ENCODE data around the gene SRPRB.

Gene SRPRB

DNA sequence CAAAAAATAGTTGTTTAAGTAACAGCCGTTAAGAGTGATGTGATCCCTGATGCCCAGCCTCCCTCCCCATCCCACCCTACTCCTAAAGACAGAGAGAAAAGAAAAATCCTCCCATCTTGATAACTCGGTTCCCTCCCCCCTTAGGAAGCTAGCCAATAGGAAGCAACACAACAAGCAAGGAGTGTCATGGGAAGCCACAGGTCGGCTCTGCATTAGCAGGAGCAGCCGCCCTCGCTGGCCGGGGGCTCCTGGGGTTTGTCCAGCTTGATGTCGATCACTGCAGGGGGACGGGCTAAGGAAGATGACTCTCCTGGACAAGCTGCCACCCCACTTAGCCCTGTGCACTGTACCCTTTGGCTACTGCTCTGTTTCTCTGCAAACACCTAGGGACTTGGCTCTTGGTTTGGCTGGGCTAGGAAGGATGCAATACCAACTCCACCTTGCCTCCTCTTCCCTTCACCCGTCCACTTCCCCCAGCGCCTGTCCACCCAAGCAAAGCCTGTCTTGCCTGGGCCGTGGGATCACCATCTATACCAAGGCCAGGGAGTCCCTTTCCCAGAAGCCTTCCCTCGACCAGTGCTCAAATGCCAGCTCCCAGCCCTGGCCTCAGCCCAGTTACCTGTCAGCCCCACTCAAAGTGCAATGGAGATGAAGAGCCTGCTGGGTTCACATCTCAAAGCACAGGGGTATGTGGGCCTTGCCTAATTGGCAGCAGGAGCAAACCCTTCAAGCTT lies 23.1 kb downstream of the SRPRB start:
- Histone ChIP-seq H3K23ac (ENCODE audit: low read depth, low read length, poor library complexity) (no peak overlapping the region), H3K79me1 (ENCODE audit: low read depth, low read length) (no peaks in the 10 kb centered on the region), H4K8ac (ENCODE audit: low read depth, low read length) (no peak overlapping the region), H2AK5ac (ENCODE audit: low read depth, low read length) (no peak overlapping the region), H3K4me2 (ENCODE audit: insufficient read depth, low read length, poor library complexity, severe bottlenecking) (no peak overlapping the region), H4K91ac (ENCODE audit: low read depth, low read length, poor library complexity) (no peak overlapping the region), H3K14ac (ENCODE audit: low read length) (no peak overlapping the region), H2BK120ac (ENCODE audit: low read depth, low read length) (no peak overlapping the region), H3K4me3 (ENCODE audit: low read length in 2 of 2) (no peak overlapping the region), H3K18ac (ENCODE audit: low read length) (no peak overlapping the region), H3K36me3 (replicated peaks in 1 of 2; ENCODE audit: control insufficient read depth in 2 of 2, insufficient read depth in 2 of 2, low read length in 2 of 2) (peaks cover 6 to 14% of the 10 kb centered on the region in 2 donors), H2BK5ac (ENCODE audit: low read length) (no peak overlapping the region), H3K4ac (ENCODE audit: low read length) (no peak overlapping the region), H3K27ac (replicated peaks; ENCODE audit: low read length) (no peak overlapping the region), H3K4me1 (ENCODE audit: control insufficient read depth in 2 of 2, insufficient read depth in 1 of 2, low read depth in 1 of 2, low read length in 2 of 2) (no peaks in the 10 kb centered on the region), H2BK15ac (ENCODE audit: low read length) (no peak overlapping the region), H2AFZ (ENCODE audit: low read length) (no peak overlapping the region), H3K9ac (ENCODE audit: low read depth, low read length, poor library complexity) (no peak overlapping the region), H3K27me3 (ENCODE audit: control insufficient read depth in 3 of 3, insufficient read depth in 3 of 3, low read depth in 1 of 3, low read length in 3 of 3) (peaks cover 0 to 15% (median 0%) of the 10 kb centered on the region in 3 experiments), H3K9me3 (replicated peaks in 1 of 2; ENCODE audit: control insufficient read depth in 2 of 2, insufficient read depth in 1 of 2, low read depth in 1 of 2, low read length in 2 of 2) (no peaks in the 10 kb centered on the region), H2BK12ac (ENCODE audit: low read length) (no peak overlapping the region)
- WGBS, 2 donors (ENCODE audit: extremely low coverage in 2 of 2, insufficient read length in 2 of 2, insufficient replicate concordance in 1 of 2) = no CpG with 5 or more reads among the region's 12 CpGs
- no peak for DNase-seq (ENCODE audit: low spot score)

DNA sequence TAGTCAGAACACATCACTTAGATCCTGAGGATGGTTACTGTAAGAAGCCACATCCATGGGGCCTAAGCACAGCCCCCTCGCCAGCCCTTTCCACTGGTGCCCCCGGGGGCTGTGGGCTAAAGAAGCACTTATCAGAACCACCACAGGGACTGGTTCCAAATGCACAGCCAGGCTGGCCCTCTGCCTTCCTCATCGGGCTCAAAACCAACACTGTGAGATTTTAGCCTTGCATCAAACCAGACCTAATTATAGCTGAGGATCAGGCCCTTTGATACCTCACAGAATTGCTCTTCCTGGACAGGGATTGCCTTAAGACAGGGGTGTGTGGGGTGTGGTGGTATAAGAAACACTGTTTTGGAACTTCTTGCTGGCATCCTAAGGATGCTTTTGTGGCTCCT lies 23.7 kb downstream of the SRPRB start:
- WGBS, 2 donors (ENCODE audit: extremely low coverage in 2 of 2, insufficient read length in 2 of 2, insufficient replicate concordance in 1 of 2) = no CpG with 5 or more reads among the region's 3 CpGs
- Histone ChIP-seq H3K4me3 (ENCODE audit: low read length in 2 of 2) (no peak overlapping the region), H3K9ac (ENCODE audit: low read depth, low read length, poor library complexity) (no peak overlapping the region), H2AK5ac (ENCODE audit: low read depth, low read length) (no peak overlapping the region), H3K36me3 (replicated peaks in 1 of 2; ENCODE audit: control insufficient read depth in 2 of 2, insufficient read depth in 2 of 2, low read length in 2 of 2) (peaks cover under 1 to 12% of the 10 kb centered on the region in 2 donors), H2BK15ac (ENCODE audit: low read length) (no peak overlapping the region), H3K27ac (replicated peaks; ENCODE audit: low read length) (no peak overlapping the region), H4K91ac (ENCODE audit: low read depth, low read length, poor library complexity) (no peak overlapping the region), H3K27me3 (ENCODE audit: control insufficient read depth in 3 of 3, insufficient read depth in 3 of 3, low read depth in 1 of 3, low read length in 3 of 3) (peaks cover 0 to 15% (median 0%) of the 10 kb centered on the region in 3 experiments), H3K18ac (ENCODE audit: low read length) (no peak overlapping the region), H3K4me1 (ENCODE audit: control insufficient read depth in 2 of 2, insufficient read depth in 1 of 2, low read depth in 1 of 2, low read length in 2 of 2) (no peaks in the 10 kb centered on the region), H2BK12ac (ENCODE audit: low read length) (no peak overlapping the region), H2BK120ac (ENCODE audit: low read depth, low read length) (no peak overlapping the region), H2BK5ac (ENCODE audit: low read length) (no peak overlapping the region), H3K14ac (ENCODE audit: low read length) (no peak overlapping the region), H3K9me3 (replicated peaks in 1 of 2; ENCODE audit: control insufficient read depth in 2 of 2, insufficient read depth in 1 of 2, low read depth in 1 of 2, low read length in 2 of 2) (no peaks in the 10 kb centered on the region), H3K4me2 (ENCODE audit: insufficient read depth, low read length, poor library complexity, severe bottlenecking) (no peak overlapping the region), H4K8ac (ENCODE audit: low read depth, low read length) (no peak overlapping the region), H3K23ac (ENCODE audit: low read depth, low read length, poor library complexity) (no peak overlapping the region), H3K4ac (ENCODE audit: low read length) (no peak overlapping the region), H2AFZ (ENCODE audit: low read length) (no peak overlapping the region), H3K79me1 (ENCODE audit: low read depth, low read length) (no peaks in the 10 kb centered on the region)
- DNase-seq (ENCODE audit: low spot score) = no peak

DNA sequence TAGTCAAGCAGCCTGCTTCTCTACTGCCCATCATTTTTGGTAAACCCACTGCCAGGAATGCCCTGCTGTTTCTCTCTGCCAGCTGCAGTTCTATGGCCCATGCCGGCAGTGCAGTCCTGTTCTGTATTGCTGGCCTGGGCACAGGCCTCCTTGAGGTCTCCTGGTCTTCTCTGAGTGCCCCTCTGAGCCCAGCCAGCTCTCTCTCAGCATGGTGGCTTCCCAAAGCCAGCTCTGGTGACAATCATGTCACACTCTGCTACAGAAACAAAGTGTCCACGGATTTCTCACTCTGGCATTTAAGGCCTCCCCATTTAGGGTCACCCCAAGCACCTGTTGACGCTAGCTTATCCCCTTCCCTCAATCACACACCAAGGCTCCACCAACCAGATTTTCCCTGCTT lies 24.5 kb downstream of the SRPRB start:
- H3K79me1 ChIP-seq (ENCODE audit: low read depth, low read length) = no peaks in the 10 kb centered on the region
- H3K27me3 ChIP-seq (ENCODE audit: control insufficient read depth in 3 of 3, insufficient read depth in 3 of 3, low read depth in 1 of 3, low read length in 3 of 3) = peaks cover 0 to 16% (median 0%) of the 10 kb centered on the region in 3 experiments
- no peak overlapping the region for H3K18ac ChIP-seq (ENCODE audit: low read length)
- no peak overlapping the region for H4K8ac ChIP-seq (ENCODE audit: low read depth, low read length)
- peaks cover 0 to under 1% of the 10 kb centered on the region in 2 donors for H3K9me3 ChIP-seq (replicated peaks in 1 of 2; ENCODE audit: control insufficient read depth in 2 of 2, insufficient read depth in 1 of 2, low read depth in 1 of 2, low read length in 2 of 2)
- no peaks in the 10 kb centered on the region for H3K4me1 ChIP-seq (ENCODE audit: control insufficient read depth in 2 of 2, insufficient read depth in 1 of 2, low read depth in 1 of 2, low read length in 2 of 2)
- H3K14ac ChIP-seq (ENCODE audit: low read length) = no peak overlapping the region
- H2BK15ac ChIP-seq (ENCODE audit: low read length) = no peak overlapping the region
- no peak for DNase-seq (ENCODE audit: low spot score)
- no CpG with 5 or more reads among the region's 3 CpGs for WGBS, 2 donors (ENCODE audit: extremely low coverage in 2 of 2, insufficient read length in 2 of 2, insufficient replicate concordance in 1 of 2)
- peaks cover 0 to 12% of the 10 kb centered on the region in 2 donors for H3K36me3 ChIP-seq (replicated peaks in 1 of 2; ENCODE audit: control insufficient read depth in 2 of 2, insufficient read depth in 2 of 2, low read length in 2 of 2)
- H3K23ac ChIP-seq (ENCODE audit: low read depth, low read length, poor library complexity) = no peak overlapping the region
- no peak overlapping the region for H2BK12ac ChIP-seq (ENCODE audit: low read length)
- H3K27ac ChIP-seq (replicated peaks; ENCODE audit: low read length) = no peak overlapping the region
- no peak overlapping the region for H3K9ac ChIP-seq (ENCODE audit: low read depth, low read length, poor library complexity)
- H2BK120ac ChIP-seq (ENCODE audit: low read depth, low read length) = no peak overlapping the region
- no peak overlapping the region for H2AFZ ChIP-seq (ENCODE audit: low read length)
- no peak overlapping the region for H4K91ac ChIP-seq (ENCODE audit: low read depth, low read length, poor library complexity)
- H2BK5ac ChIP-seq (ENCODE audit: low read length) = no peak overlapping the region
- H3K4me3 ChIP-seq (ENCODE audit: low read length in 2 of 2) = no peak overlapping the region
- H3K4me2 ChIP-seq (ENCODE audit: insufficient read depth, low read length, poor library complexity, severe bottlenecking) = no peak overlapping the region
- no peak overlapping the region for H2AK5ac ChIP-seq (ENCODE audit: low read depth, low read length)
- no peak overlapping the region for H3K4ac ChIP-seq (ENCODE audit: low read length)

DNA sequence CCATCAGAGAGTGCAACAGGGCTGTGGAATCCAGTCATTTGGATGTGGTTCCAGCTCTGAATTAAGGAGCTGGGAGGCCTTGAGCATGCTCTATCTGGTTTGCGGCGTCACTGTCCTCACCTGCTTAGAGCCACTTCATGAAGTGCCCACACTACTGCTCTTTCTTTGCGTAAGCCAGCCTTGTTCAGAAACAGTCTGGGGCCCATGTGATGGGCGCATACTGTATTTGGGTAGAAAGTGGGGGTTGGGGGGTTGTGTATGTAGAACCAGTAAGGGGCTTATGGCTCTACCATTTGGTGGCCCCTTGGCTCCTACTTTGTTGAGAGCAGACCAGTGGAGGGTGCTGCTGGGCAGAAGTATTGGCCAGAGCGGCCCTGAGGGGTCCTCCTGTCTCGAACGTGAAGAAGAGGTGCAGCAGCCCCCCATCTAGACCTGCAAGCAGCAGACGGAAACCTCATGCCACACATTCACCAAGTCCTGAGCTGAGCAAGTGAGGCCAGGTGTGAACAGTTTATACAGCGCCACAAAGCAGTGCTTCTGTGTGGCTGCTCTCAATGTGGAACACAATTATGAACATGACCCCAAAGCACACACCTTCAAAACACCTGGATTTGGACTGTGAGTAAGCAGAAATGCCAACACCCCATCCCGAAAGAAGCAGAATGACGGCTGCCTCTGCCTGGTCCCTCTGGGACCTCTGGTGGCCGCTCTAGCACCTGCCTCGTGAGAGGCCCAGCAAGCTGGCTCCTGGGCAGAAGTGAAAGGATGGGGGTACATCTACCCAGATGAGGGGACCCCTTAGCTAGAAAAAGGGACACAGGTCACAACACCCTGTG lies 26.6 kb downstream of the SRPRB start:
- no peak overlapping the region for H3K4ac ChIP-seq (ENCODE audit: low read length)
- peaks cover 0 to 20% (median 0%) of the 10 kb centered on the region in 3 experiments for H3K27me3 ChIP-seq (ENCODE audit: control insufficient read depth in 3 of 3, insufficient read depth in 3 of 3, low read depth in 1 of 3, low read length in 3 of 3)
- H3K27ac ChIP-seq (replicated peaks; ENCODE audit: low read length) = no peak overlapping the region
- no peak overlapping the region for H2BK5ac ChIP-seq (ENCODE audit: low read length)
- no CpG with 5 or more reads among the region's 13 CpGs for WGBS, 2 donors (ENCODE audit: extremely low coverage in 2 of 2, insufficient read length in 2 of 2, insufficient replicate concordance in 1 of 2)
- H3K4me2 ChIP-seq (ENCODE audit: insufficient read depth, low read length, poor library complexity, severe bottlenecking) = no peak overlapping the region
- H3K36me3 ChIP-seq (replicated peaks in 1 of 2; ENCODE audit: control insufficient read depth in 2 of 2, insufficient read depth in 2 of 2, low read length in 2 of 2) = peaks cover 0 to 12% of the 10 kb centered on the region in 2 donors
- H3K79me1 ChIP-seq (ENCODE audit: low read depth, low read length) = no peaks in the 10 kb centered on the region
- no peak overlapping the region for H4K8ac ChIP-seq (ENCODE audit: low read depth, low read length)
- no peak overlapping the region for H2AK5ac ChIP-seq (ENCODE audit: low read depth, low read length)
- no peak overlapping the region for H3K23ac ChIP-seq (ENCODE audit: low read depth, low read length, poor library complexity)
- DNase-seq (ENCODE audit: low spot score) = no peak
- H2AFZ ChIP-seq (ENCODE audit: low read length) = no peak overlapping the region
- H3K9me3 ChIP-seq (replicated peaks in 1 of 2; ENCODE audit: control insufficient read depth in 2 of 2, insufficient read depth in 1 of 2, low read depth in 1 of 2, low read length in 2 of 2) = peaks cover 0 to 2% of the 10 kb centered on the region in 2 donors
- no peaks in the 10 kb centered on the region for H3K4me1 ChIP-seq (ENCODE audit: control insufficient read depth in 2 of 2, insufficient read depth in 1 of 2, low read depth in 1 of 2, low read length in 2 of 2)
- H2BK12ac ChIP-seq (ENCODE audit: low read length) = no peak overlapping the region
- no peak overlapping the region for H2BK120ac ChIP-seq (ENCODE audit: low read depth, low read length)
- H3K4me3 ChIP-seq (ENCODE audit: low read length in 2 of 2) = no peak overlapping the region
- no peak overlapping the region for H3K9ac ChIP-seq (ENCODE audit: low read depth, low read length, poor library complexity)
- no peak overlapping the region for H4K91ac ChIP-seq (ENCODE audit: low read depth, low read length, poor library complexity)
- H3K14ac ChIP-seq (ENCODE audit: low read length) = no peak overlapping the region
- no peak overlapping the region for H2BK15ac ChIP-seq (ENCODE audit: low read length)
- no peak overlapping the region for H3K18ac ChIP-seq (ENCODE audit: low read length)
